H1 (cell line): Measurements from ENCODE around the gene HLX. TPM values are rescaled to one million over a fixed set of nuclear protein-coding genes. Genes with fewer than 3 reads are reported as not detected.

Source experiments
- CTCF ChIA-PET: fragments of 300-600 bp; sonication (Branson Sonifier 250); formaldehyde crosslinking; loops from one replicate; lab custom pipeline; 2021; ENCODE audit not compliant: partially characterized antibody; lab: Charles Lee
- POLR2A ChIA-PET: fragments of 300-600 bp; sonication (Branson Sonifier 250); formaldehyde crosslinking; loops from one replicate; lab custom pipeline; 2021; ENCODE audit warnings: inconsistent platforms; ENCODE audit not compliant: partially characterized antibody; lab: Charles Lee
- DNase-seq, 2 experiments: peaks; one replicate each; pipeline versions ENCODE4 v3.0.0 to v3.0.0-alpha.2; 2010 to 2022; ENCODE audit warnings: low spot score in 2 of 2, low read depth in 1 of 2, mixed read lengths in 1 of 2
- FAIRE-seq: peaks from 2 replicates; lab custom pipeline; 2011; peaks lifted over from hg19 to GRCh38; lab: Jason Lieb, UNC
- H2AFZ ChIP-seq: 2 replicates; pipeline ENCODE4 v1.8.1; 2012; ENCODE audit warnings: low read length, inconsistent platforms
- H2AK5ac ChIP-seq: 2 replicates; pipeline ENCODE4 v1.6.1; 2013; ENCODE audit warnings: low read depth, low read length
- H2BK120ac ChIP-seq: replicated peaks from 2 replicates; pipeline ENCODE3; 2013; ENCODE audit warnings: low read depth, low read length, inconsistent platforms
- H2BK12ac ChIP-seq: 2 replicates; pipeline ENCODE4 v1.6.1; 2013; ENCODE audit warnings: low read depth, low read length
- H2BK15ac ChIP-seq: 2 replicates; pipeline ENCODE4 v1.6.1; 2013; ENCODE audit warnings: low read length
- H2BK20ac ChIP-seq: 2 replicates; pipeline ENCODE4 v1.6.1; 2013; ENCODE audit warnings: low read length
- H2BK5ac ChIP-seq: 2 replicates; pipeline ENCODE4 v1.6.1; 2013; ENCODE audit warnings: low read depth, low read length
- H3K14ac ChIP-seq: 2 replicates; pipeline ENCODE4 v1.6.1; 2013; ENCODE audit warnings: inconsistent platforms; ENCODE audit not compliant: insufficient read length
- H3K18ac ChIP-seq: 2 replicates; pipeline ENCODE4 v1.6.1; 2013; ENCODE audit warnings: low read length; ENCODE audit errors: extremely low read depth
- H3K23ac ChIP-seq: 2 replicates; pipeline ENCODE4 v1.6.1; 2013; ENCODE audit warnings: inconsistent platforms; ENCODE audit not compliant: insufficient read length
- H3K23me2 ChIP-seq: 2 replicates; pipeline ENCODE4 v1.6.1; 2013; ENCODE audit warnings: low read depth, low read length
- H3K27ac ChIP-seq: 2 replicates; pipeline ENCODE4 v1.6.1; 2011; ENCODE audit warnings: low read depth, low read length, inconsistent platforms
- H3K27me3 ChIP-seq, 4 experiments: replicated peaks in 1 of 4; 1 replicate in 1 of 4; 2 replicates in 3 of 4; pipeline versions ENCODE4 v1.6.1 to v1.8.1; 2011 to 2013; ENCODE audit warnings: low read length in 3 of 4, mild to moderate bottlenecking in 3 of 4, inconsistent platforms in 2 of 4, mixed read lengths in 2 of 4, moderate library complexity in 1 of 4; ENCODE audit not compliant: control insufficient read depth in 3 of 4, insufficient read depth in 3 of 4; ENCODE audit errors: extremely low read depth in 1 of 4
- H3K36me3 ChIP-seq, 4 experiments: 2 replicates each; pipeline versions ENCODE4 v1.6.1 to v1.8.1; 2011 to 2013; ENCODE audit warnings: mild to moderate bottlenecking in 4 of 4, low read length in 3 of 4, moderate library complexity in 2 of 4, control low read depth in 1 of 4, inconsistent platforms in 1 of 4; ENCODE audit not compliant: insufficient read depth in 4 of 4, control insufficient read depth in 2 of 4
- H3K4ac ChIP-seq: replicated peaks from 2 replicates; pipeline ENCODE3; 2013; ENCODE audit warnings: low read length, low read depth, mixed read lengths, inconsistent platforms; ENCODE audit not compliant: insufficient read length
- H3K4me1 ChIP-seq, 4 experiments: replicated peaks in 1 of 4; 1 replicate in 1 of 4; 2 replicates in 3 of 4; pipeline versions ENCODE4 v1.6.1 to v1.8.1; 2011 to 2013; ENCODE audit warnings: low read length in 3 of 4, inconsistent platforms in 2 of 4, mixed read lengths in 1 of 4; ENCODE audit not compliant: insufficient read depth in 4 of 4, control insufficient read depth in 3 of 4
- H3K4me2 ChIP-seq, 2 experiments: 2 replicates each; pipeline versions ENCODE4 v1.6.1 to v1.8.1; 2011 to 2013; ENCODE audit warnings: low read depth in 2 of 2, low read length in 2 of 2, control low read depth in 1 of 2, inconsistent platforms in 1 of 2, mild to moderate bottlenecking in 1 of 2; ENCODE audit not compliant: insufficient read depth in 1 of 2
- H3K4me3 ChIP-seq, 4 experiments: fragments of 200-600, 300-600 bp in 1 of 4; sonication (generic), shearing (Covaris generic), sonication (Bioruptor Twin) in 1 of 4; 2 replicates each; pipeline versions ENCODE4 v1.5.1 to v1.8.1; 2011 to 2016; ENCODE audit warnings: low read length in 4 of 4, low read depth in 3 of 4, control low read depth in 2 of 4, inconsistent platforms in 2 of 4, mild to moderate bottlenecking in 2 of 4, mixed read lengths in 1 of 4, moderate library complexity in 1 of 4; ENCODE audit not compliant: insufficient read depth in 2 of 4; ENCODE audit errors: extremely low read depth in 1 of 4
- H3K56ac ChIP-seq: replicated peaks from 2 replicates; pipeline ENCODE3; 2013; ENCODE audit warnings: low read depth, mild to moderate bottlenecking, mixed read lengths, low read length, inconsistent platforms; ENCODE audit not compliant: insufficient read length
- H3K79me1 ChIP-seq: 2 replicates; pipeline ENCODE4 v1.6.1; 2013; ENCODE audit warnings: low read depth, low read length, control low read depth
- H3K79me2 ChIP-seq, 2 experiments: 2 replicates each; pipeline versions ENCODE4 v1.6.1 to v1.8.1; 2012 to 2013; ENCODE audit warnings: low read length in 2 of 2, mild to moderate bottlenecking in 2 of 2, inconsistent platforms in 1 of 2; ENCODE audit not compliant: insufficient read depth in 2 of 2, control insufficient read depth in 1 of 2
- H3K9ac ChIP-seq, 4 experiments: replicated peaks in 1 of 4; 1 replicate in 1 of 4; 2 replicates in 3 of 4; pipeline versions ENCODE4 v1.6.1 to v1.8.1; 2011 to 2013; ENCODE audit warnings: low read depth in 3 of 4, low read length in 3 of 4, control low read depth in 2 of 4, mild to moderate bottlenecking in 2 of 4, moderate library complexity in 2 of 4, inconsistent platforms in 1 of 4; ENCODE audit errors: extremely low read depth in 1 of 4
- H3K9me3 ChIP-seq, 2 experiments: 2 replicates each; pipeline versions ENCODE4 v1.6.1 to v1.8.1; 2012 to 2013; ENCODE audit warnings: mild to moderate bottlenecking in 2 of 2, moderate library complexity in 2 of 2, control low read depth in 1 of 2, inconsistent platforms in 1 of 2, low read depth in 1 of 2, low read length in 1 of 2, mixed read lengths in 1 of 2; ENCODE audit not compliant: insufficient read depth in 2 of 2
- H4K20me1 ChIP-seq, 2 experiments: replicated peaks in 1 of 2; 2 replicates each; pipeline versions ENCODE3 to v1.8.1; 2011 to 2013; ENCODE audit warnings: inconsistent platforms in 2 of 2, low read length in 2 of 2, mild to moderate bottlenecking in 1 of 2; ENCODE audit not compliant: insufficient read depth in 2 of 2, control insufficient read depth in 1 of 2
- H4K5ac ChIP-seq: 2 replicates; pipeline ENCODE4 v1.6.1; 2013; ENCODE audit warnings: low read length, low read depth, mixed read lengths, inconsistent platforms; ENCODE audit not compliant: insufficient read length
- H4K8ac ChIP-seq: 2 replicates; pipeline ENCODE4 v1.8.0; 2013; ENCODE audit warnings: mild to moderate bottlenecking, moderate library complexity, low read length, inconsistent platforms; ENCODE audit not compliant: insufficient read depth; ENCODE audit errors: extremely low read depth
- H4K91ac ChIP-seq: replicated peaks from 2 replicates; pipeline ENCODE3; 2013; ENCODE audit warnings: low read length, mixed read lengths, inconsistent platforms; ENCODE audit not compliant: insufficient read length
- CTCF ChIP-seq, 3 experiments: IDR thresholded peaks; 1 replicate in 2 of 3; 2 replicates in 1 of 3; pipeline versions ENCODE4 v1.5.1 to v1.6.1; 2011; ENCODE audit warnings: low read length in 3 of 3, mild to moderate bottlenecking in 3 of 3, inconsistent platforms in 2 of 3, low read depth in 1 of 3, moderate library complexity in 1 of 3; ENCODE audit not compliant: insufficient read depth in 1 of 3; ENCODE audit errors: control extremely low read depth in 1 of 3
- HDAC2 ChIP-seq, 2 experiments: fragments of 300-600 bp in 1 of 2; sonication (generic) in 1 of 2; IDR thresholded peaks; 2 replicates each; pipeline ENCODE4 v1.6.1; 2011 to 2012; ENCODE audit warnings: low read depth in 2 of 2, low read length in 2 of 2, mild to moderate bottlenecking in 2 of 2, moderate library complexity in 2 of 2, borderline replicate concordance in 1 of 2, inconsistent platforms in 1 of 2
- MAX ChIP-seq: IDR thresholded peaks from 2 replicates; pipeline ENCODE4 v1.6.1; 2012; ENCODE audit warnings: inconsistent platforms
- POU5F1 ChIP-seq: IDR thresholded peaks from 2 replicates; pipeline ENCODE4 v1.6.1; 2011; ENCODE audit warnings: low read depth, mild to moderate bottlenecking, low read length, moderate library complexity
- RBBP5 ChIP-seq: IDR thresholded peaks from 2 replicates; pipeline ENCODE4 v1.7.1; 2012; ENCODE audit warnings: low read depth, mild to moderate bottlenecking, inconsistent platforms, low read length, moderate library complexity, borderline replicate concordance
- TAF1 ChIP-seq: IDR thresholded peaks from 2 replicates; pipeline ENCODE4 v1.6.1; 2011; ENCODE audit warnings: mild to moderate bottlenecking, low read depth, low read length
- TBP ChIP-seq: IDR thresholded peaks from 2 replicates; pipeline ENCODE4 v1.6.1; 2011; ENCODE audit warnings: low read depth, low read length, improper control_type of control experiment
- TEAD4 ChIP-seq: IDR thresholded peaks from 2 replicates; pipeline ENCODE4 v1.6.1; 2012; ENCODE audit warnings: low read depth, low read length, inconsistent platforms, mixed read lengths
- WGBS, 2 experiments: shearing (Covaris generic) in 1 of 2; methylation state at CpG; one replicate each; pipeline versions ENCODE4 v1.1.6 to v1.1.7; 2013 to 2015; ENCODE audit warnings: low lambda C conversion rate in 2 of 2, mixed read lengths in 2 of 2, inconsistent platforms in 1 of 2, low coverage in 1 of 2, missing lambda C conversion rate in 1 of 2; ENCODE audit not compliant: insufficient replicate concordance in 2 of 2, insufficient coverage in 1 of 2, insufficient read length in 1 of 2; ENCODE audit errors: extremely low coverage in 1 of 2, missing lambda C conversion rate in 1 of 2; 5-methylcytosine and 5-hydroxymethylcytosine counted together
- polyA plus RNA-seq, 7 experiments: library from polyadenylated mRNA; depleted of rRNA in 3 of 7; stranded (reverse) in 5 of 7; unstranded in 2 of 7; fragments of >200 nt in 5 of 7; fragments of 200-250 nt in 2 of 7; gene quantifications; 1 replicate in 5 of 7; 2 replicates in 1 of 7; 4 replicates in 1 of 7; pipeline versions ENCODE4 v1.2.1 to v1.2.3, GENCODE V29; 2011 to 2013; ENCODE audit warnings: missing spikeins in 2 of 7, mixed read lengths in 2 of 7
- total RNA-seq: library from RNA; stranded (reverse); fragmentation: NEBNext Ultra II Directional; extraction: Animal tissue kit (Norgen Biotek cat#: 25700); gene quantifications from 2 replicates; pipeline ENCODE4 v1.2.1, GENCODE V29; 2021

HLX gene
- total and polyA plus RNA-seq, 2 of the 8 experiments (the other 6 are each of a cell fraction or from before 2014, with no cell fraction given) = 0.11 to 0.30 TPM

GRCh38 chr1:220922951-220923350 is 43.7 kb downstream of the HLX start:
- no peak overlapping the region for H2AFZ ChIP-seq
- H3K36me3 ChIP-seq = no peaks in the 10 kb centered on the region
- no peak overlapping the region for H4K91ac ChIP-seq
- H4K20me1 ChIP-seq = no peaks in the 10 kb centered on the region
- no peak for TF ChIP-seq POU5F1
- no peak for TF ChIP-seq TBP
- no peak for TF ChIP-seq RBBP5
- TF ChIP-seq MAX = no peak
- TF ChIP-seq TAF1 = no peak
- no peak for TF ChIP-seq TEAD4
- TF ChIP-seq HDAC2 (IDR thresholded peaks at IDR 0.05; ENCODE audit: borderline replicate concordance in 1 of 2, low read depth in 2 of 2, low read length in 2 of 2) = no peak
- TF ChIP-seq CTCF (IDR thresholded peaks at IDR 0.05; ENCODE audit: control extremely low read depth in 1 of 3, insufficient read depth in 1 of 3, low read depth in 1 of 3, low read length in 3 of 3) = no peak
- H3K4me2 ChIP-seq = no peak overlapping the region
- peaks cover 2 to 6% (median 4%) of the 10 kb centered on the region in 4 experiments; a peak in 4 of 7 replicates for H3K4me1 ChIP-seq
- FAIRE-seq (no peak), DNase-seq (no peak)
- H3K18ac ChIP-seq = no peak overlapping the region
- H4K5ac ChIP-seq = no peak overlapping the region
- no peak overlapping the region for H4K8ac ChIP-seq
- no peak overlapping the region for H3K4me3 ChIP-seq
- H3K27me3 ChIP-seq = no peaks in the 10 kb centered on the region
- H3K4ac ChIP-seq = no peak overlapping the region
- H2BK15ac ChIP-seq = no peak overlapping the region
- H3K9me3 ChIP-seq = no peaks in the 10 kb centered on the region
- WGBS, 2 experiments = 90% methylated on average over 5 of the region's 5 CpGs; no CpG with 5 or more reads in 1 of the 2 experiments
- no peak overlapping the region for H2BK120ac ChIP-seq
- POLR2A ChIA-PET = no interaction called here
- no peaks in the 10 kb centered on the region for H3K79me2 ChIP-seq
- H3K79me1 ChIP-seq = no peaks in the 10 kb centered on the region
- H3K56ac ChIP-seq = no peak overlapping the region
- H3K23me2 ChIP-seq = no peaks in the 10 kb centered on the region
- H3K27ac ChIP-seq = no peak overlapping the region
- H3K23ac ChIP-seq = no peak overlapping the region
- H3K9ac ChIP-seq = no peak overlapping the region
- CTCF ChIA-PET = interaction anchor here (0.8 to 1.3 kb wide), 3 partner anchors 24 to 252 kb away, joined by 3 read pairs; no protein-coding TSS in a partner anchor
- H2BK20ac ChIP-seq = no peak overlapping the region
- no peak overlapping the region for H3K14ac ChIP-seq
- no peak overlapping the region for H2BK5ac ChIP-seq
- no peak overlapping the region for H2BK12ac ChIP-seq
- no peak overlapping the region for H2AK5ac ChIP-seq
